ENCODE results near the gene ZMYND11.
"Not testable (repeated sequence)": the region's sequence is repeated elsewhere in the genome, so short reads cannot be mapped to it uniquely, and the experiment has no call there.

ZMYND11 gene

GRCh38 chr10:287026-287709 lies 151.9 kb downstream of the ZMYND11 start:
- H3K27me3 Mint-ChIP-seq = no peaks in the 10 kb centered on the region
- no peaks in the 10 kb centered on the region for H3K4me1 Mint-ChIP-seq (ENCODE audit: low read depth)
- no peak overlapping the region for H3K4me3 Mint-ChIP-seq

GRCh38 chr10:287814-288213 lies 152.6 kb downstream of the ZMYND11 start:
- Mint-ChIP-seq H3K9me3 (ENCODE audit: low read depth) (no peaks in the 10 kb centered on the region), H3K4me3 (no peak overlapping the region), H3K36me3 (no peaks in the 10 kb centered on the region), H3K27me3 (no peaks in the 10 kb centered on the region), H3K4me1 (ENCODE audit: low read depth) (no peaks in the 10 kb centered on the region), H3K27ac (no peak overlapping the region)

More at GRCh38 chr10:287026-287709, 151.9 kb downstream of the ZMYND11 start:
- no peaks in the 10 kb centered on the region for H3K36me3 Mint-ChIP-seq
- no peak overlapping the region for H3K27ac Mint-ChIP-seq
- no peaks in the 10 kb centered on the region for H3K9me3 Mint-ChIP-seq (ENCODE audit: low read depth)

- Mint-ChIP-seq H3K9me3 (ENCODE audit: low read depth) (no peaks in the 10 kb centered on the region), H3K4me1 (ENCODE audit: low read depth) (no peaks in the 10 kb centered on the region), H3K27ac (no peak overlapping the region), H3K27me3 (no peaks in the 10 kb centered on the region), H3K36me3 (no peaks in the 10 kb centered on the region), H3K4me3 (no peak overlapping the region)
Measured at GRCh38 chr10:288316-289200, 153.3 kb downstream of the ZMYND11 start.

GRCh38 chr10:289581-289980 lies 154.3 kb downstream of the ZMYND11 start:
- H3K27me3 Mint-ChIP-seq = no peaks in the 10 kb centered on the region
- H3K9me3 Mint-ChIP-seq (ENCODE audit: low read depth) = no peaks in the 10 kb centered on the region
- H3K4me1 Mint-ChIP-seq (ENCODE audit: low read depth) = peaks cover 2% of the 10 kb centered on the region
- H3K27ac Mint-ChIP-seq = no peak overlapping the region
- H3K36me3 Mint-ChIP-seq = no peaks in the 10 kb centered on the region
- no peak overlapping the region for H3K4me3 Mint-ChIP-seq

DNA sequence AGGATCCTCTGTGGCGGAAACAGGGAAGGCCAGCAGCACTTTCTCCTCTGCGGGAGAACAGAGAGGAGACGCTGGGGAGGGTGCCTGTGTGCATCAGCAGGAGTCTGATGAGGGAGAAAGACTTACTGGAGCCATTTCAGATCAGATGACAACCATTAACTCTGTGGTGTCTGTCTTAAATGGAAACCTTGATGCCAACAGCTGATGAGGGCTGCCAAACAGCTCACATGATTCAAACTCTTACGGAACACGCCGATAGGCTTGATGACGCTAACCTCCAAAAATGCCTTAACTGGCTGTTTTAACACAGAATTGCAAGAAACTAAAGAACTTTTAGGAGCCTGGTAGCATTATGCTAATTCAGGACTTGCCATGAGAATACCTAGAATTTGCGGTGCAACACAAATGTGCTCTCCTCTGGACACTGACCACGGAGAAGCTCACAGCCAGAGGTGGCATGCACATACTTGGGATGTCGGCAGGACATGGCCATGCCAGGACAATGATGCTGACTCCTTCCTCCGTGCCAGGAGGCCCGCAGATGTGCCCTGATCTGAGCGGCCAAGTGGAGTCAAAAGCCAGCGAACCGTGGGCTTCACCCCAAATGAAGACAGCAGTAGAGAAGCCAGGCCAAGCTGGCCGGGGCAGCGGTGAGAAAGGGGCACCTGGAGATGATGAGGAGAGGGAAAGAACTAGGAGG lies 154.9 kb downstream of the ZMYND11 start:
- Mint-ChIP-seq H3K4me1 (ENCODE audit: low read depth) (peaks cover 2% of the 10 kb centered on the region), H3K9me3 (ENCODE audit: low read depth) (no peaks in the 10 kb centered on the region), H3K4me3 (no peak overlapping the region), H3K27me3 (no peaks in the 10 kb centered on the region), H3K27ac (no peak overlapping the region), H3K36me3 (no peaks in the 10 kb centered on the region)

DNA sequence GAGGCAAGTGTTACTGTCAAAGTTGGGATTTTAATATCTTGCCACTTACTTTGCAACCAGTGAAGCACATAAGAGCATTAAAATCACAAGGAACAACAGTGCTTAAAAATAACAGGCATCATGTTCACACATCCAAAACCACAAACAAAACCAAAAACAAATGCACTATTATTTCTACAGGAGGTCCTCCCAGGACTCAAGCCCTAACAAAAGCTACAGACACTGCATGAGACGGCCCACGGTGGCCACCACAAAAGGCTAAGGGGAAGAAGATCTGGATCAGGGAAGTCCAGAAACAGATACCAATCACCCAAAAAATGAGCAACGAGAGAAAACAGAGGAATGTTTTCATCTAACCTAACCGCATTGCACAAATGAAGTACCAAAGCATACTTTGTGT lies 158.4 kb downstream of the ZMYND11 start:
- peaks cover 2% of the 10 kb centered on the region for H3K4me1 Mint-ChIP-seq (ENCODE audit: low read depth)
- H3K4me3 Mint-ChIP-seq = no peak overlapping the region
- no peak overlapping the region for H3K27ac Mint-ChIP-seq
- no peaks in the 10 kb centered on the region for H3K9me3 Mint-ChIP-seq (ENCODE audit: low read depth)
- H3K27me3 Mint-ChIP-seq = no peaks in the 10 kb centered on the region
- peaks cover 2% of the 10 kb centered on the region for H3K36me3 Mint-ChIP-seq

DNA sequence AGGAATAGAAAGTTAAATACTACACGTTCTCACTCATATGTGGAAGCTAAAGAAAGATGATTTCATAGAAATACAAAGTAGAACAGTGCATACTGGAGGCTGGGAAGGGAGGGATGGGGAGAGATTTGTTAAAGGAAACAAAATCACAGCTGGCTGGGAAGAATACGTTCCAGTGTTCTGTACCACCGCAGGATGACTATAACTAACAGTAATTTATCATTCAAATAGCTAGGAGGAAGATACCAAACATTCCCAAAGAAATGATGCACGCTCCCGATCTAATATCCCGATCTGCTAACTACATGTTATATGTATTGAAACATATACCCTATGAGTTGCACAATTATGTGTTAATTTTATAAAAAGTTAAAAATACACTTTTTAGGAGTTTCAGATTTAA lies 162.3 kb downstream of the ZMYND11 start:
- H3K36me3 Mint-ChIP-seq = peaks cover 4% of the 10 kb centered on the region
- no peak overlapping the region for H3K4me3 Mint-ChIP-seq
- peaks cover 2% of the 10 kb centered on the region for H3K4me1 Mint-ChIP-seq (ENCODE audit: low read depth)
- H3K9me3 Mint-ChIP-seq (ENCODE audit: low read depth) = no peaks in the 10 kb centered on the region
- no peak overlapping the region for H3K27ac Mint-ChIP-seq
- H3K27me3 Mint-ChIP-seq = no peaks in the 10 kb centered on the region

DNA sequence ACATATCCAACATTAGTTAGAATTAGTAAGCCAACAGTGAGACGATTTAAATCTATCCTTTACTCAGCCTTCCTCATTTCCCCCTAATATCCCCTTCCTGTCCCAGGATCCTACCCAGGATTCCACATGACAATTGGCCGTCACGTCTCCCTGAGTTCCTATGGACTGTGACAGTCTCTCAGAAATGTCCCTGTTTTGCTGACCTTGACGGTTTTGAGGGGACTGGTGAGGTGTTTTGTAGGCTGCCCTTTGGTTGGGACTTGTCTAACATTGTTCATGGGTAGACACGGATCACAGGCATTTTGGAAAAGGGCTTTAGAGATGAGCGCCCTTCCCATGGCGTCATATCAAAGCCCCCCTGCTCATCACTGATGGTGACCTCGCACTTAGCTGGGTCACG lies 162.8 kb downstream of the ZMYND11 start:
- Mint-ChIP-seq H3K36me3 (peaks cover 4% of the 10 kb centered on the region), H3K9me3 (ENCODE audit: low read depth) (no peaks in the 10 kb centered on the region), H3K4me3 (no peak overlapping the region), H3K4me1 (ENCODE audit: low read depth) (peaks cover 2% of the 10 kb centered on the region), H3K27ac (no peak overlapping the region), H3K27me3 (no peaks in the 10 kb centered on the region)

- no peaks in the 10 kb centered on the region for H3K9me3 Mint-ChIP-seq (ENCODE audit: low read depth)
- H3K27me3 Mint-ChIP-seq = no peaks in the 10 kb centered on the region
- no peak overlapping the region for H3K27ac Mint-ChIP-seq
- H3K4me1 Mint-ChIP-seq (ENCODE audit: low read depth) = no peaks in the 10 kb centered on the region
- peaks cover 4% of the 10 kb centered on the region for H3K36me3 Mint-ChIP-seq
- H3K4me3 Mint-ChIP-seq = no peak overlapping the region
Measured at GRCh38 chr10:299512-299911, 164.3 kb downstream of the ZMYND11 start.

- no peaks in the 10 kb centered on the region for H3K4me1 Mint-ChIP-seq (ENCODE audit: low read depth)
- no peak overlapping the region for H3K4me3 Mint-ChIP-seq
- H3K9me3 Mint-ChIP-seq (ENCODE audit: low read depth) = no peaks in the 10 kb centered on the region
- peaks cover 4% of the 10 kb centered on the region for H3K36me3 Mint-ChIP-seq
- no peak overlapping the region for H3K27ac Mint-ChIP-seq
- no peaks in the 10 kb centered on the region for H3K27me3 Mint-ChIP-seq
Measured at GRCh38 chr10:299969-300368, 164.7 kb downstream of the ZMYND11 start.

GRCh38 chr10:300580-300979 lies 165.3 kb downstream of the ZMYND11 start:
- H3K36me3 Mint-ChIP-seq; H3K4me3 Mint-ChIP-seq; H3K9me3 Mint-ChIP-seq (ENCODE audit: low read depth); H3K27me3 Mint-ChIP-seq; H3K4me1 Mint-ChIP-seq (ENCODE audit: low read depth); H3K27ac Mint-ChIP-seq: not testable (repeated sequence)

GRCh38 chr10:301536-301935 lies 166.3 kb downstream of the ZMYND11 start:
- no peak overlapping the region for H3K27ac Mint-ChIP-seq

More at GRCh38 chr10:301536-301935, 166.3 kb downstream of the ZMYND11 start:
- no peaks in the 10 kb centered on the region for H3K4me1 Mint-ChIP-seq (ENCODE audit: low read depth)
- no peaks in the 10 kb centered on the region for H3K9me3 Mint-ChIP-seq (ENCODE audit: low read depth)
- no peaks in the 10 kb centered on the region for H3K27me3 Mint-ChIP-seq
- peaks cover 3% of the 10 kb centered on the region for H3K36me3 Mint-ChIP-seq
- H3K4me3 Mint-ChIP-seq = no peak overlapping the region

All from activated naive CD8-positive, alpha-beta T cell (primary cell).